ENCODE data around the gene MAPK10. TPM values are rescaled to one million over a fixed set of nuclear protein-coding genes. Genes with fewer than 3 reads are reported as not detected.
A peak's percentile ranks its signal among the peaks of the same experiment; 100 is the strongest.

Gene MAPK10
- total and polyA plus RNA-seq, 2 experiments from 2014 or later: 5.9 to 14.8 TPM

GRCh38 chr4:86386201-86386600 lies 26.3 kb upstream of the MAPK10 start:
- DNase-seq (ENCODE audit: low spot score): no peak
- no peak overlapping the region for H3K4me2 ChIP-seq
- H4K20me1 ChIP-seq (ENCODE audit: insufficient read depth, poor library complexity, severe bottlenecking): no peaks in the 10 kb centered on the region
- no peaks in the 10 kb centered on the region for H3K27me3 ChIP-seq
- no peaks in the 10 kb centered on the region for H3K79me2 ChIP-seq
- 99% methylated on average over 5 of the region's 5 CpGs for WGBS (ENCODE audit: low lambda C conversion rate, missing lambda C conversion rate)
- H3K9me3 ChIP-seq (ENCODE audit: low read depth): no peaks in the 10 kb centered on the region
- no peaks in the 10 kb centered on the region for H3K9me2 ChIP-seq (replicated peaks; ENCODE audit: insufficient read depth)
- H3K4me3 ChIP-seq: no peak overlapping the region
- no peaks in the 10 kb centered on the region for H3K36me3 ChIP-seq (replicated peaks; ENCODE audit: insufficient read depth, low read depth)
- TF ChIP-seq EZH2 (IDR thresholded peaks at IDR 0.05; ENCODE audit: borderline replicate concordance) (no peak), EZH2phosphoT487 (IDR thresholded peaks at IDR 0.05; ENCODE audit: low read depth, severe bottlenecking, unreplicated experiment) (no peak)
- TF ChIP-seq, protein P1, sequence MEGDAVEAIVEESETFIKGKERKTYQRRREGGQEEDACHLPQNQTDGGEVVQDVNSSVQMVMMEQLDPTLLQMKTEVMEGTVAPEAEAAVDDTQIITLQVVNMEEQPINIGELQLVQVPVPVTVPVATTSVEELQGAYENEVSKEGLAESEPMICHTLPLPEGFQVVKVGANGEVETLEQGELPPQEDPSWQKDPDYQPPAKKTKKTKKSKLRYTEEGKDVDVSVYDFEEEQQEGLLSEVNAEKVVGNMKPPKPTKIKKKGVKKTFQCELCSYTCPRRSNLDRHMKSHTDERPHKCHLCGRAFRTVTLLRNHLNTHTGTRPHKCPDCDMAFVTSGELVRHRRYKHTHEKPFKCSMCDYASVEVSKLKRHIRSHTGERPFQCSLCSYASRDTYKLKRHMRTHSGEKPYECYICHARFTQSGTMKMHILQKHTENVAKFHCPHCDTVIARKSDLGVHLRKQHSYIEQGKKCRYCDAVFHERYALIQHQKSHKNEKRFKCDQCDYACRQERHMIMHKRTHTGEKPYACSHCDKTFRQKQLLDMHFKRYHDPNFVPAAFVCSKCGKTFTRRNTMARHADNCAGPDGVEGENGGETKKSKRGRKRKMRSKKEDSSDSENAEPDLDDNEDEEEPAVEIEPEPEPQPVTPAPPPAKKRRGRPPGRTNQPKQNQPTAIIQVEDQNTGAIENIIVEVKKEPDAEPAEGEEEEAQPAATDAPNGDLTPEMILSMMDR (IDR thresholded peaks at IDR 0.05; ENCODE audit: poor library complexity): no peak
- H2AFZ ChIP-seq: no peak overlapping the region
- H3K4me1 ChIP-seq (ENCODE audit: insufficient read depth): peaks cover under 1% of the 10 kb centered on the region
- no peak overlapping the region for H3K27ac ChIP-seq

DNA sequence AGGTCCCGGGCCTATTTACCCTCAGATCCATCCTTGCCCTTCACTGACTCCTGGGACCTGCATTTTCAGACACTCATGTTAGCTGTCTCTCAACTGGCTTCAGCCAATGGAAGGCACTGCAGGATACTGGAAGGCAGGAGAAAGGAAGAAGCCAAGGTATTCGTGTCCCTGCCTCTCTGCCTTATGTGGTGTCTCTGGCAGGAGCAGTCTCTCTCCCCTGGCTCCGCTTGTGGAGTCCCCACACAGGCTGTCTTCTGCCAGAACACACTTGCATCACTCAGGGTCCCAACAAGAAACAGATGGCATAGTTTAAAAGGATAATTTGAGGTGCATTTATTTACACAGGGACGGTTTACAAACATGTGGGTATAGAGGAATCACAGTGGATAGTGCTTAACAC lies 21.6 kb upstream of the MAPK10 start:
- no peaks in the 10 kb centered on the region for H4K20me1 ChIP-seq (ENCODE audit: insufficient read depth, poor library complexity, severe bottlenecking)
- H3K9me3 ChIP-seq (ENCODE audit: low read depth): no peaks in the 10 kb centered on the region
- H3K4me1 ChIP-seq (ENCODE audit: insufficient read depth): peaks cover 9% of the 10 kb centered on the region
- H3K36me3 ChIP-seq (replicated peaks; ENCODE audit: insufficient read depth, low read depth): no peaks in the 10 kb centered on the region
- H2AFZ ChIP-seq: no peak overlapping the region
- DNase-seq (ENCODE audit: low spot score): no peak
- no peak overlapping the region for H3K27ac ChIP-seq
- no peaks in the 10 kb centered on the region for H3K27me3 ChIP-seq
- H3K4me2 ChIP-seq: no peak overlapping the region
- no peaks in the 10 kb centered on the region for H3K79me2 ChIP-seq
- TF ChIP-seq EZH2phosphoT487 (IDR thresholded peaks at IDR 0.05; ENCODE audit: low read depth, severe bottlenecking, unreplicated experiment) (no peak), EZH2 (IDR thresholded peaks at IDR 0.05; ENCODE audit: borderline replicate concordance) (no peak)
- TF ChIP-seq, protein P1 (IDR thresholded peaks at IDR 0.05; ENCODE audit: poor library complexity): no peak
- no peaks in the 10 kb centered on the region for H3K9me2 ChIP-seq (replicated peaks; ENCODE audit: insufficient read depth)
- 76% methylated on average over 4 of the region's 4 CpGs for WGBS (ENCODE audit: low lambda C conversion rate, missing lambda C conversion rate)
- H3K4me3 ChIP-seq: no peak overlapping the region

- Histone ChIP-seq H3K36me3 (replicated peaks; ENCODE audit: insufficient read depth, low read depth) (no peaks in the 10 kb centered on the region), H3K79me2 (no peaks in the 10 kb centered on the region), H2AFZ (no peak overlapping the region), H3K4me2 (no peak overlapping the region), H3K4me3 (no peak overlapping the region), H3K27me3 (no peaks in the 10 kb centered on the region), H4K20me1 (ENCODE audit: insufficient read depth, poor library complexity, severe bottlenecking) (no peaks in the 10 kb centered on the region), H3K4me1 (ENCODE audit: insufficient read depth) (peaks cover 9% of the 10 kb centered on the region), H3K9me2 (replicated peaks; ENCODE audit: insufficient read depth) (no peaks in the 10 kb centered on the region), H3K9me3 (ENCODE audit: low read depth) (no peaks in the 10 kb centered on the region), H3K27ac (peak overlapping the region; percentile 90)
- TF ChIP-seq EZH2phosphoT487 (IDR thresholded peaks at IDR 0.05; ENCODE audit: low read depth, severe bottlenecking, unreplicated experiment): no peak
- TF ChIP-seq, protein P1 (IDR thresholded peaks at IDR 0.05; ENCODE audit: poor library complexity): no peak
- no peak for TF ChIP-seq EZH2 (IDR thresholded peaks at IDR 0.05; ENCODE audit: borderline replicate concordance)
- peak; percentile 76 for DNase-seq (ENCODE audit: low spot score)
These were observed 20.4 kb upstream of the MAPK10 start for GRCh38 chr4:86380181-86380724.

DNA sequence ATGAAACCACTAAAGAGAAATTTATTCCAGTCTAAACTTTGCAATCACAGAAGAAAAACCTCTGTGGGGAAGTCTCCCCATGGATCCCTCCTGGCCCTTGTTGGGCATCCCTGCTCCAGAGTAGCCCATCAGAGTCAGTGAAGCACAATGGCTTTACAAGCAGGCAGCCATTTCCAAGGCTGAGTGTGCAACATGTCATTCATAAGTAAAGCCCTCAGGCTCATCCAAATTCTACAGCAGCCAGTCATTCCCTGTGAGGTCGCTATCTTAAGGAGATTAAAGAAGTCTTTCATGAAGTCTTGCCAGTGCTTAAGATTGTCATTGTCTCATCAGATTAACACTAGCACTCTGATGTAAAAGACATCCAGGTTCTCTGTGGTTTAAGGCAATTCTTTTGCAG lies 17.0 kb upstream of the MAPK10 start:
- DNase-seq (ENCODE audit: low spot score): no peak
- H3K4me2 ChIP-seq: no peak overlapping the region
- 50% methylated on average over 1 of the region's 1 CpG for WGBS (ENCODE audit: low lambda C conversion rate, missing lambda C conversion rate)

More for the DNA sequence above, 17.0 kb upstream of the MAPK10 start:
- no peaks in the 10 kb centered on the region for H3K9me2 ChIP-seq (replicated peaks; ENCODE audit: insufficient read depth)
- no peak overlapping the region for H3K27ac ChIP-seq
- H3K9me3 ChIP-seq (ENCODE audit: low read depth): no peaks in the 10 kb centered on the region
- peaks cover 9% of the 10 kb centered on the region for H3K4me1 ChIP-seq (ENCODE audit: insufficient read depth)
- H4K20me1 ChIP-seq (ENCODE audit: insufficient read depth, poor library complexity, severe bottlenecking): no peaks in the 10 kb centered on the region
- no peaks in the 10 kb centered on the region for H3K79me2 ChIP-seq
- TF ChIP-seq EZH2phosphoT487 (IDR thresholded peaks at IDR 0.05; ENCODE audit: low read depth, severe bottlenecking, unreplicated experiment): no peak
- TF ChIP-seq, protein P1 (IDR thresholded peaks at IDR 0.05; ENCODE audit: poor library complexity): no peak
- no peak for TF ChIP-seq EZH2 (IDR thresholded peaks at IDR 0.05; ENCODE audit: borderline replicate concordance)
- no peak overlapping the region for H2AFZ ChIP-seq
- H3K36me3 ChIP-seq (replicated peaks; ENCODE audit: insufficient read depth, low read depth): no peaks in the 10 kb centered on the region
- no peaks in the 10 kb centered on the region for H3K27me3 ChIP-seq
- no peak overlapping the region for H3K4me3 ChIP-seq

Data from hepatocyte (in vitro differentiated cells).